Suprapubic skin (tissue), 3 donors: ENCODE data around the gene ACHE.

Experiments
- CTCF ChIP-seq, 2 donors: fragments of 200-600 bp in 1 of 2; fragments of 450-650 bp in 1 of 2; sonication (generic) in 1 of 2; IDR thresholded peaks; one replicate each; pipeline ENCODE4 v1.5.1; 2016 to 2019; ENCODE audit warnings: antibody characterized with exemption in 2 of 2, mild to moderate bottlenecking in 1 of 2, moderate library complexity in 1 of 2
- EP300 ChIP-seq: sonication (generic); formaldehyde crosslinking; IDR thresholded peaks from one replicate; pipeline ENCODE4 v1.6.1; 2017; ENCODE audit warnings: antibody characterized with exemption

GRCh38 chr7:100921039-100921438, 25.4 kb upstream of the ACHE start:
- no peak for TF ChIP-seq CTCF (IDR thresholded peaks at IDR 0.05)
- TF ChIP-seq EP300: no peak
